Activated CD4-positive, alpha-beta T cell treated with anti-CD3 and anti-CD28 coated beads, Interleukin-2, amount 10 ng/mL, durations not matched to agents 24 days and 14 days (primary cell): ENCODE results near the gene MRPS27. TPM values are rescaled to one million over a fixed set of nuclear protein-coding genes. Genes with fewer than 3 reads are reported as not detected.
"Not testable (repeated sequence)": the region's sequence is repeated elsewhere in the genome, so short reads cannot be mapped to it uniquely, and the experiment has no call there.

ENCODE experiments used
- DNase-seq: peaks from one replicate; pipeline ENCODE4 v3.0.0; 2022
- H3K27ac Mint-ChIP-seq: one replicate; pipeline ENCODE4 v1.8.0; 2022; ENCODE audit warnings: mild to moderate bottlenecking, mixed read lengths
- H3K27me3 Mint-ChIP-seq: one replicate; pipeline ENCODE4 v1.8.0; 2022; ENCODE audit warnings: mixed read lengths
- H3K36me3 Mint-ChIP-seq: one replicate; pipeline ENCODE4 v1.8.0; 2022; ENCODE audit warnings: low read depth, mild to moderate bottlenecking, mixed read lengths
- H3K4me1 Mint-ChIP-seq: one replicate; pipeline ENCODE4 v1.8.0; 2021; ENCODE audit warnings: mixed read lengths
- H3K4me3 Mint-ChIP-seq: one replicate; pipeline ENCODE4 v1.8.0; 2022; ENCODE audit warnings: mild to moderate bottlenecking, moderate library complexity, mixed read lengths
- H3K9me3 Mint-ChIP-seq: one replicate; pipeline ENCODE4 v1.8.0; 2021; ENCODE audit warnings: mixed read lengths
- intact Hi-C: fragments of 100-400 bp; cut with micrococcal nuclease; formaldehyde crosslinking; loops from one replicate; pipeline ENCODE4 v1.15.1; 2023
- total RNA-seq: library from RNA; stranded (reverse); gene quantifications from 2 replicates; pipeline ENCODE4 v1.2.3, GENCODE V29; 2022

Gene MRPS27
- total RNA-seq, 1 donor from 2014 or later, result 96.5 TPM

DNA sequence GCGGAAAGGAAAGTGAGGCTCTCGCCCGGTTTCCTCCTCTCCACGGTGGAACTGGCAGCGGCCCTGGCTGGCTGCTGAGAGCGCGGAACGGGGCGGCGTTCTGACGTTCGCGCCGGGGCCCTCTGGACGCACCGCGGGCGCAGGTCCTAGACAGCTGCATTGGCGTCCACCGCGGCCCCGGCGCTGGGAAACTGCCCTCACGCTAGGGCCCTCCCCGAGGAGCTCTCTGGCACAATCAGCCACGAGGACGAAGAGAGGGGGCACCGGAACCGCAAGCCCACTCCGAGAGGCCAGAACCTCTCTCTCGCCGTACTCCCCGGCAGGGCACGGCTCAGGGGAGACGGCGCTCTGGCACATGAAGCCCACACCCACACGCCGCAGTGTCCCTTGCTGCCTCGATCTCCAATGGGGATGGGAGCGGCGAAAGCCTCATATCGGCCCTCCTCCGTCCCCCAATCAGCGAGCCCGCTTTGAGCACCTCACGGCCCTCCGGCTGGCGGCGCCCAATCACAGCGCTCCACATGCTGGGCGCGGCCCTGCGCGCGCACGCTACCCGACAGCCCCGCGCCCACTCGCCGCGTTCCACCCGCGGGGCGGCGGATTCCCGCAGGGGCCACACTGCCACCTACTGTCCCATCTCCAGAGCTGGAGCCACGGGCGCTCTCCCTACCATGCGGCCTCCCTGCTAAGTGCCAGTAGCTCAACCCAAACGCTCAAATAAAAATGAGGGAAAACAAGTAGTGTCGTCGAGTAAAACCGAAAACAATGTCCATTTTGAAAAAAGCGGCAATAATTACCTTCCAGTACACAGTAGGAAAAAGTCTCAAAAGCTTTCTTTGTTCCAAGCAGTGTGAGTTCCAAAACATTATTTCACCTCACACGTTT lies 11.8 kb downstream of the MRPS27 start:
- Mint-ChIP-seq H3K27ac (peak overlapping the region; percentile 93), H3K4me3 (peak overlapping the region; percentile 89), H3K36me3 (peaks cover 36% of the 10 kb centered on the region), H3K9me3 (no peaks in the 10 kb centered on the region), H3K27me3 (no peaks in the 10 kb centered on the region), H3K4me1 (peaks cover 22% of the 10 kb centered on the region)
- DNase-seq, result peak; percentile 99
- intact Hi-C loops, result loop anchor here (1.0 to 10.0 kb wide), 10 partner anchors 12 to 1259 kb away; partner anchors contain the start of genes ANKRA2, BDP1, BTF3 and MCCC2

GRCh38 chr5:72307573-72307967 lies 12.5 kb downstream of the MRPS27 start:
- peaks cover 22% of the 10 kb centered on the region for H3K4me1 Mint-ChIP-seq
- peak; percentile 59 for DNase-seq
- H3K27ac Mint-ChIP-seq, result peak overlapping the region; percentile 93
- peaks cover 35% of the 10 kb centered on the region for H3K36me3 Mint-ChIP-seq
- intact Hi-C loops, result loop anchor here (5.0 to 10.0 kb wide), 4 partner anchors 510 to 1260 kb away; partner anchors contain the start of genes ANKRA2, BTF3, MCCC2 and TNPO1
- H3K4me3 Mint-ChIP-seq, result peak overlapping the region; percentile 89
- H3K27me3 Mint-ChIP-seq, result no peaks in the 10 kb centered on the region
- no peaks in the 10 kb centered on the region for H3K9me3 Mint-ChIP-seq

DNA sequence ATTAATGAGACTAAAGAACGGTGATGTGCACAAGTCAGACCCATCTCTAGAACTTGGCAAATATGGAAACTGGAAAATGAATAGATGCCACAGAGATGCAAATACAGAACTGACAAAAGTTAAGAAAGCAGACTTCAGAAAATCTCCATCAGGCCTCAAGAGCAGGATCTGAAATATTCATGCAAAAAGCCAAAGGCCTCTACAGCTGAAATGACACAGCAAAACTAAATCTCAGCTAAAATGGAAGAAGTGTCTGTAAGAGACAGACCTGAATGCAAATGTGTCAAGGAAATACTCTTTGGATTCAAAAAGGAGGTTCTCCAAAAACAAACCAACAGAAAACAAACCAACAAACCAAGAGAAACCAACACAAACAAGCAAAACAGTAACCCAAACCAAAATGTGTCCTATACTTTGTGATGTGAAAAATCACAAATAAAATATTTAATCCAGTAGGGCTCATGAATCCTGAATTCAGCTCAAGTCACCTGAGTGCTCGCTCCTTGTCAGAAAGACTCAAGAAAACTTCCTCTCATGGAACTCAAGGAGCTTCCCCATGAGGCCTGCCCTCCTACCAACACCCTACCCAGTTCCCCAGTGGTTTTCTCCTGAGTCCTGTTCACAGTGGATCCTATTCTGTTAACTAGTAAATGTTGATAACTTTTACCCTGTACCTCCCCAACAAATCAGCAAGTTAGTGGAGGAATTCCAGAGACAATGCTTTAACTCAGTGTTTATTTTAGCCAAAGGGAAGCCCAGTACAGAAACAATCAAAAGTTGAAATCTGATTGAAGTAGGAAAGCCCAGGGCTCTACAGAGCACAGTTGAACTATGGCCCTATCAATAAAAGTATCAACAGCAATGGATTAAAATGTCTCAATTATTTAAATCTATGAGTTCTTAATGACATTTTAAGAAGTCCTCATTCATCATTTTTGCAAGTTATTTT lies 14.6 kb downstream of the MRPS27 start:
- DNase-seq, result no peak
- no peaks in the 10 kb centered on the region for H3K9me3 Mint-ChIP-seq
- peaks cover 22% of the 10 kb centered on the region for H3K4me1 Mint-ChIP-seq
- intact Hi-C loops, result loop anchor here (5.0 to 10.0 kb wide), 4 partner anchors 512 to 1262 kb away; partner anchors contain the start of genes ANKRA2, BTF3, MCCC2 and TNPO1
- H3K4me3 Mint-ChIP-seq, result peak overlapping the region; percentile 15
- H3K27me3 Mint-ChIP-seq, result no peaks in the 10 kb centered on the region
- peaks cover 32% of the 10 kb centered on the region for H3K36me3 Mint-ChIP-seq
- H3K27ac Mint-ChIP-seq, result no peak overlapping the region

- peaks cover 15% of the 10 kb centered on the region for H3K4me1 Mint-ChIP-seq
- DNase-seq, result no peak
- no peaks in the 10 kb centered on the region for H3K27me3 Mint-ChIP-seq
- no peak overlapping the region for H3K27ac Mint-ChIP-seq
- intact Hi-C loops, result loop anchor here (10.0 kb wide), 2 partner anchors 717 to 1193 kb away; partner anchors contain the start of genes BTF3 and MCCC2
- no peaks in the 10 kb centered on the region for H3K9me3 Mint-ChIP-seq
- peaks cover 29% of the 10 kb centered on the region for H3K36me3 Mint-ChIP-seq
- no peak overlapping the region for H3K4me3 Mint-ChIP-seq
Measured at GRCh38 chr5:72302171-72302570, 17.9 kb downstream of the MRPS27 start.

DNA sequence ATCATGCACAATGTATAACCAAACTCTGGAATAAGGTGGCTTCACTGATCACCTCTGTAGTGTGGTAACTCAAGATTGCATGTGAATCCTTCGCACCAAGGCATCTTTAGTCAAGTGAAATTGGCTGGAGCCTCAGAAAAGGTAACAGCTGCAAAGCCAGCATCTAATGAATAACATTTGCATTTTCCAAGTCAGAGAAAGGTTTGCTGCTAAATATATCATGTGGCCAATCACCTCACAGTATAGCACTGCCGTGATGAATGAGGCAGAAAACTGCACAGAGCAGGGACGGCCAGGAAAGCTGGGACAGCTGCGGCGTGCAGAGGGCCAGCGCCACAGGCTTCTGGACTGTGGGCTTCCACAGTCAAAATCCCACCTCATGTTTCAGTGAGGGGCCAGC lies 18.5 kb downstream of the MRPS27 start:
- Mint-ChIP-seq H3K9me3 (no peaks in the 10 kb centered on the region), H3K27me3 (no peaks in the 10 kb centered on the region), H3K4me1 (peaks cover 15% of the 10 kb centered on the region), H3K36me3 (peaks cover 34% of the 10 kb centered on the region), H3K27ac (no peak overlapping the region), H3K4me3 (no peak overlapping the region)
- intact Hi-C loops, result loop anchor here (10.0 kb wide), 2 partner anchors 717 to 1193 kb away; partner anchors contain the start of genes BTF3 and MCCC2
- DNase-seq, result no peak

DNA sequence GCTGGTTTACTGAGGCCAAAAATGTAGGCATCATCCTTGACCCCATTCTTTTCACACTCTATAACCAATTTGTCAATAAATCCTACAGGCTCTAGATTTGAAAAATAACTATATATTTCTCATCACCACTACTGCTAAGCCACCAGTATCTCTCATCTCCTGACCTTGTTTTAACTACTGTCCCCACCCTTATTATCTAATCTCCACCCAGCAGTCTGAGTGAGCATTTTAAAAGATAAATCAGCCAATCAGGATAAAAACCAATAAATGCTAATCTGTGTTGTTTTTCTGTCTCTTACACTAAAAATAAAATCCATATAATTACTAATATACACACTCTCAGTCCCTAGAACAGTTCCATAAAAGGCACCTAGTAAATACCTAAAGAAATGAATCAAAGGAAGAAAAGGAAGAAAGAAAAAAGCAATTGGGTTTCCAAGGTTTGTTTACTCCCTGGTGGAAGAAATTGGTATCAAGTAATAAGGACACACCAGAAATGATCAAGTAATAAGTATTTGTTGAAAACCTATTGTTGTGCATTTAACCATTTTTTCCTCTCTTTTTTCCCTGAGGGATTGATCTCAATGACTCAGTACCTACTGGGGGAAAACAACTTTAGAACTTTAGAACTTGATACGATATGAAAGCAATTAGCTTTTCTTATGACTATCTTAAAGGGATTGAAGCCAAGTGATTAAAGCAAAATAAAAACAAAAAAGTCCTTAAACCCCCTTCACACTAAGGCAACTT lies 19.3 kb downstream of the MRPS27 start:
- H3K36me3 Mint-ChIP-seq, result peaks cover 38% of the 10 kb centered on the region
- intact Hi-C loops, result loop anchor here (10.0 kb wide), 2 partner anchors 716 to 1194 kb away; partner anchors contain the start of genes BTF3 and MCCC2

GRCh38 chr5:72298711-72299110 lies 21.3 kb downstream of the MRPS27 start:
- peaks cover 39% of the 10 kb centered on the region for H3K36me3 Mint-ChIP-seq
- H3K4me1 Mint-ChIP-seq, result peaks cover 9% of the 10 kb centered on the region
- no peak for DNase-seq
- H3K9me3 Mint-ChIP-seq, result no peaks in the 10 kb centered on the region
- no peaks in the 10 kb centered on the region for H3K27me3 Mint-ChIP-seq
- H3K4me3 Mint-ChIP-seq, result no peak overlapping the region
- no peak overlapping the region for H3K27ac Mint-ChIP-seq
- intact Hi-C loops, result no loop called here

More for the DNA sequence above, 19.3 kb downstream of the MRPS27 start:
- Mint-ChIP-seq H3K4me3 (no peak overlapping the region), H3K9me3 (no peaks in the 10 kb centered on the region), H3K27me3 (no peaks in the 10 kb centered on the region), H3K4me1 (peaks cover 14% of the 10 kb centered on the region), H3K27ac (no peak overlapping the region)
- no peak for DNase-seq

GRCh38 chr5:72298136-72298535 lies 21.9 kb downstream of the MRPS27 start:
- H3K4me1 Mint-ChIP-seq, DNase-seq, H3K9me3 Mint-ChIP-seq, intact Hi-C loops, H3K27me3 Mint-ChIP-seq, H3K27ac Mint-ChIP-seq, H3K4me3 Mint-ChIP-seq: not testable (repeated sequence)
- H3K36me3 Mint-ChIP-seq, result peaks cover 38% of the 10 kb centered on the region

GRCh38 chr5:72296256-72296655 lies 23.8 kb downstream of the MRPS27 start:
- peaks cover 9% of the 10 kb centered on the region for H3K4me1 Mint-ChIP-seq
- no peaks in the 10 kb centered on the region for H3K27me3 Mint-ChIP-seq
- intact Hi-C loops, result no loop called here
- H3K4me3 Mint-ChIP-seq, result no peak overlapping the region
- no peak for DNase-seq
- no peak overlapping the region for H3K27ac Mint-ChIP-seq
- H3K9me3 Mint-ChIP-seq, result no peaks in the 10 kb centered on the region
- peaks cover 32% of the 10 kb centered on the region for H3K36me3 Mint-ChIP-seq

DNA sequence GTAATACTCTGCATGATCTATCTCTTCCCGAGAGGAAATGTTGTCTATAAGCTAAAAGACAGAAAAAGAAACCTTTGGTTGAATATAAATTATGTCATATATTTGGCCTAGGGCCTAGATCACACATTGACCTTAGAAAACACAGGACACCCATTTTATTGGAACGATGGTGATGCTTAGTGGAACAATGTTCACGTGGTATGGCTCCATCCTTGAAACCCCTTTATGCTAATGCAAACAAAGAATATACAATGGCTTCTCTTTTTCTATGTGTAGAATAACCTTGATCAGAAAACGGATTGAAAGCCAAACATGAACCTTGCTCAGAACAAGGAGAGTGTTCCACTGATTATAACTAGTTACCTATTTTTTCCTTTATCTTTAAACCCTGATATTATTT lies 24.5 kb downstream of the MRPS27 start:
- Mint-ChIP-seq H3K4me3 (no peak overlapping the region), H3K4me1 (peaks cover 9% of the 10 kb centered on the region), H3K27ac (no peak overlapping the region), H3K27me3 (no peaks in the 10 kb centered on the region), H3K9me3 (no peaks in the 10 kb centered on the region), H3K36me3 (peaks cover 31% of the 10 kb centered on the region)
- intact Hi-C loops, result no loop called here
- no peak for DNase-seq

DNA sequence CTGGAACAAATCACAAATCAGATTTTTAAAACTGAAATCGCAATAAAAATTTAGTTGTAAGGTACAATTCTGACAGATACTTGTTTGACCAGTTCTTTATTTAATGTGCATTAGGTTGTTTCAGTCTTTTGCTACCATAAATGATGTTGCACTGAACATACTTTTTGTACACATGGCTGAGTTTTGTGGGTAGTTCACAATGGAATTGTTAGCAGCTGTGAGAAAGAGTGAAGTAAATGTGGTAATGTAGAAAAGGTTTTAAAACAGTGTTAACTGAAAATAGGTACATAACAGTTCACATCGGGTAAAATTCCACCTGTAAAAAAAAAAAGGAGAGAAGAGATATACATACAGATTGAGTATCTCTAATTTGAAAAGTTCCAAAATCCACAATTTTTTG lies 25.6 kb downstream of the MRPS27 start:
- intact Hi-C loops, result no loop called here
- DNase-seq, result no peak
- H3K27ac Mint-ChIP-seq, result no peak overlapping the region
- no peaks in the 10 kb centered on the region for H3K27me3 Mint-ChIP-seq
- H3K4me3 Mint-ChIP-seq, result no peak overlapping the region
- no peaks in the 10 kb centered on the region for H3K9me3 Mint-ChIP-seq
- H3K36me3 Mint-ChIP-seq, result peaks cover 29% of the 10 kb centered on the region
- peaks cover 8% of the 10 kb centered on the region for H3K4me1 Mint-ChIP-seq

DNA sequence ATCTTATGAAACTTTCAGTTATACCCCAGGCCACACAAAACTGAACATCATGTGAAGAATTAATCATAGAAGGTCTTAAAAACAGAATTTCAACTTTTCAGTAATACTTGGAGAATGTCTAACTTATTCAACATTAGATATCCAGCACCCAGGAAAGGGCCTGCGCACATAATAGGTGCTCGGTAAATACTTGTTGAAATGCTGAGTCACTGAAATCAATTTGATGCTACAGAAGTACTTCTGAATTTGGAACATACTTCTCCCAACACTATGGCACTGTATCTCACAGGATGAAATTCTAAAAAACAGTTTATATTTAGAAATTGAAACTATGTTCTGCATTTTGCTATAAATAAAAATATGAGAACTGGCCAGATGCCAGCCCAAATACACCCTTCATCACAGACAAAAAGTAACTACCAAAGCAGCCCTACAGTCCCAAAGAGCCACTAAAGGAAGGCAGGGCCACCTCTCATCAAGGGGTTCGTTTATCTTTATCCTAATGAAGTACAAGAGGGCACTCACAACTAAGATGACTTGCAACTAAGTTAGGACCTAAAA lies 26.5 kb downstream of the MRPS27 start:
- no peak overlapping the region for H3K4me3 Mint-ChIP-seq
- no peak for DNase-seq
- H3K9me3 Mint-ChIP-seq, result no peaks in the 10 kb centered on the region
- no peak overlapping the region for H3K27ac Mint-ChIP-seq
- intact Hi-C loops, result no loop called here
- H3K4me1 Mint-ChIP-seq, result peaks cover 8% of the 10 kb centered on the region
- H3K27me3 Mint-ChIP-seq, result no peaks in the 10 kb centered on the region
- peaks cover 28% of the 10 kb centered on the region for H3K36me3 Mint-ChIP-seq

- H3K36me3 Mint-ChIP-seq, result peaks cover 32% of the 10 kb centered on the region
- intact Hi-C loops, result no loop called here
- no peak overlapping the region for H3K4me3 Mint-ChIP-seq
- no peaks in the 10 kb centered on the region for H3K9me3 Mint-ChIP-seq
- H3K27ac Mint-ChIP-seq, result no peak overlapping the region
- no peaks in the 10 kb centered on the region for H3K27me3 Mint-ChIP-seq
- H3K4me1 Mint-ChIP-seq, result peaks cover 3% of the 10 kb centered on the region
- DNase-seq, result no peak
Measured at GRCh38 chr5:72292411-72292810, 27.6 kb downstream of the MRPS27 start.
